Astrocyte (in vitro differentiated cells and primary cell): ENCODE data around the gene TMEM106B. TPM values are rescaled to one million over a fixed set of nuclear protein-coding genes. Genes with fewer than 3 reads are reported as not detected.

Source experiments
- DNase-seq: peaks from one replicate; pipeline ENCODE4 v3.0.0-alpha.2; 2010; ENCODE audit warnings: low read depth
- FAIRE-seq: peaks from 2 replicates; lab custom pipeline; 2011; peaks lifted over from hg19 to GRCh38; lab: Jason Lieb, UNC
- H2AFZ ChIP-seq: 2 replicates; pipeline ENCODE4 v1.6.0; 2012; ENCODE audit warnings: low read depth, low read length, inconsistent platforms
- H3K27ac ChIP-seq: 2 replicates; pipeline ENCODE4 v1.5.1; 2011; ENCODE audit warnings: low read depth, low read length, inconsistent platforms
- H3K27me3 ChIP-seq: 2 replicates; pipeline ENCODE4 v1.6.0; 2011; ENCODE audit warnings: low read length, inconsistent platforms; ENCODE audit not compliant: insufficient read depth
- H3K36me3 ChIP-seq: 2 replicates; pipeline ENCODE4 v1.5.1; 2011; ENCODE audit warnings: low read length, inconsistent platforms; ENCODE audit not compliant: insufficient read depth
- H3K4me1 ChIP-seq: 2 replicates; pipeline ENCODE4 v1.5.1; 2011; ENCODE audit warnings: low read length, inconsistent platforms; ENCODE audit not compliant: insufficient read depth
- H3K4me2 ChIP-seq: 2 replicates; pipeline ENCODE4 v1.6.0; 2012; ENCODE audit warnings: low read length, inconsistent platforms
- H3K4me3 ChIP-seq: 2 replicates; pipeline ENCODE4 v1.5.1; 2011; ENCODE audit warnings: low read depth, mild to moderate bottlenecking, low read length, inconsistent platforms; ENCODE audit not compliant: insufficient read depth
- H3K79me2 ChIP-seq: 2 replicates; pipeline ENCODE4 v1.6.0; 2012; ENCODE audit warnings: mild to moderate bottlenecking, low read length, inconsistent platforms; ENCODE audit not compliant: insufficient read depth
- H3K9ac ChIP-seq: 2 replicates; pipeline ENCODE4 v1.6.0; 2012; ENCODE audit warnings: mild to moderate bottlenecking, low read length, inconsistent platforms
- H3K9me3 ChIP-seq: 2 replicates; pipeline ENCODE4 v1.5.1; 2012; ENCODE audit warnings: low read depth, mild to moderate bottlenecking, low read length, inconsistent platforms; ENCODE audit not compliant: insufficient read depth
- H4K20me1 ChIP-seq: 2 replicates; pipeline ENCODE4 v1.6.0; 2012; ENCODE audit warnings: low read length, inconsistent platforms; ENCODE audit not compliant: insufficient read depth
- H3K27ac Mint-ChIP-seq: one replicate; pipeline ENCODE4 v1.8.0; 2021; ENCODE audit warnings: mild to moderate bottlenecking, mixed read lengths; ENCODE audit not compliant: unreplicated experiment
- H3K27me3 Mint-ChIP-seq: one replicate; pipeline ENCODE4 v1.8.0; 2021; ENCODE audit warnings: low read depth, mixed read lengths; ENCODE audit not compliant: unreplicated experiment
- H3K36me3 Mint-ChIP-seq: one replicate; pipeline ENCODE4 v1.8.0; 2021; ENCODE audit warnings: low read depth, mixed read lengths; ENCODE audit not compliant: unreplicated experiment
- H3K4me1 Mint-ChIP-seq: one replicate; pipeline ENCODE4 v1.8.0; 2021; ENCODE audit warnings: low read depth, mixed read lengths; ENCODE audit not compliant: unreplicated experiment
- H3K4me3 Mint-ChIP-seq: one replicate; pipeline ENCODE4 v1.8.0; 2021; ENCODE audit warnings: mild to moderate bottlenecking, moderate library complexity, mixed read lengths; ENCODE audit not compliant: unreplicated experiment
- H3K9me3 Mint-ChIP-seq: one replicate; pipeline ENCODE4 v1.8.0; 2021; ENCODE audit warnings: mild to moderate bottlenecking, mixed read lengths; ENCODE audit not compliant: unreplicated experiment
- CTCF ChIP-seq: IDR thresholded peaks from 2 replicates; pipeline ENCODE4 v1.5.1; 2011; ENCODE audit warnings: low read depth, mild to moderate bottlenecking, inconsistent platforms, low read length, moderate library complexity; ENCODE audit not compliant: insufficient read depth
- EZH2 ChIP-seq: IDR thresholded peaks from 2 replicates; pipeline ENCODE4 v1.6.1; 2012; ENCODE audit warnings: mild to moderate bottlenecking, low read length, inconsistent platforms; ENCODE audit not compliant: insufficient read depth
- total RNA-seq: library from RNA; stranded (reverse); gene quantifications from 2 replicates; pipeline ENCODE4 v1.2.1, GENCODE V29; 2021

Gene TMEM106B
- total RNA-seq, 1 donor from 2014 or later, result 42.9 TPM

- Histone ChIP-seq H2AFZ (no peak overlapping the region), H3K79me2 (peaks cover 9% of the 10 kb centered on the region), H4K20me1 (no peaks in the 10 kb centered on the region), H3K27ac (no peak overlapping the region), H3K36me3 (no peaks in the 10 kb centered on the region), H3K27me3 (no peaks in the 10 kb centered on the region), H3K4me3 (no peak overlapping the region), H3K9me3 (no peaks in the 10 kb centered on the region), H3K9ac (no peak overlapping the region), H3K4me1 (peaks cover 3% of the 10 kb centered on the region), H3K4me2 (no peak overlapping the region)
- no peak for FAIRE-seq
- Mint-ChIP-seq H3K27ac (no peak overlapping the region), H3K4me1 (peaks cover 2% of the 10 kb centered on the region), H3K4me3 (no peak overlapping the region), H3K36me3 (no peaks in the 10 kb centered on the region), H3K9me3 (no peaks in the 10 kb centered on the region), H3K27me3 (no peaks in the 10 kb centered on the region)
- DNase-seq, result no peak
- TF ChIP-seq CTCF, result no peak
- TF ChIP-seq EZH2, result no peak
Measured at GRCh38 chr7:12207046-12207445, 4.0 kb upstream of the TMEM106B start.

GRCh38 chr7:12209221-12209620 lies 1.9 kb upstream of the TMEM106B start:
- Mint-ChIP-seq H3K27ac (no peak overlapping the region), H3K9me3 (no peaks in the 10 kb centered on the region), H3K4me3 (no peak overlapping the region), H3K36me3 (no peaks in the 10 kb centered on the region), H3K27me3 (no peaks in the 10 kb centered on the region), H3K4me1 (peaks cover 4% of the 10 kb centered on the region)
- no peak overlapping the region for H3K4me3 ChIP-seq
- no peaks in the 10 kb centered on the region for H4K20me1 ChIP-seq
- H2AFZ ChIP-seq, result no peak overlapping the region
- no peak for TF ChIP-seq EZH2
- TF ChIP-seq CTCF, result no peak
- DNase-seq (no peak), FAIRE-seq (no peak)
- peaks cover 5% of the 10 kb centered on the region for H3K4me1 ChIP-seq
- no peaks in the 10 kb centered on the region for H3K9me3 ChIP-seq
- H3K79me2 ChIP-seq, result peaks cover 30% of the 10 kb centered on the region
- no peaks in the 10 kb centered on the region for H3K36me3 ChIP-seq
- no peaks in the 10 kb centered on the region for H3K27me3 ChIP-seq
- no peak overlapping the region for H3K4me2 ChIP-seq
- no peak overlapping the region for H3K27ac ChIP-seq
- H3K9ac ChIP-seq, result no peak overlapping the region

GRCh38 chr7:12210179-12211053 lies 678 bp upstream of the TMEM106B start:
- Histone ChIP-seq H4K20me1 (no peaks in the 10 kb centered on the region), H3K27me3 (no peaks in the 10 kb centered on the region), H3K4me2 (peak overlapping the region; percentile 87), H3K4me3 (peak overlapping the region; percentile 86), H3K27ac (peak overlapping the region; percentile 84), H2AFZ (peak overlapping the region; percentile 94), H3K9ac (peak overlapping the region; percentile 87), H3K4me1 (peaks cover 5% of the 10 kb centered on the region), H3K36me3 (no peaks in the 10 kb centered on the region), H3K9me3 (no peaks in the 10 kb centered on the region), H3K79me2 (peaks cover 33% of the 10 kb centered on the region)
- peak overlapping the region; percentile 84 for H3K27ac Mint-ChIP-seq
- no peaks in the 10 kb centered on the region for H3K9me3 Mint-ChIP-seq
- DNase-seq (peak; percentile 41), FAIRE-seq (no peak)
- peak overlapping the region; percentile 100 for H3K4me3 Mint-ChIP-seq
- H3K4me1 Mint-ChIP-seq, result peaks cover 4% of the 10 kb centered on the region
- H3K36me3 Mint-ChIP-seq, result no peaks in the 10 kb centered on the region
- TF ChIP-seq CTCF (no peak), EZH2 (no peak)
- H3K27me3 Mint-ChIP-seq, result no peaks in the 10 kb centered on the region
